ENCODE results near the gene PPIL3. TPM values are rescaled to one million over a fixed set of nuclear protein-coding genes. Genes with fewer than 3 reads are reported as not detected.
A peak's percentile ranks its signal among the peaks of the same experiment; 100 is the strongest.

Gene PPIL3
- total RNA-seq, 1 donor from 2014 or later: 35.0 TPM

DNA sequence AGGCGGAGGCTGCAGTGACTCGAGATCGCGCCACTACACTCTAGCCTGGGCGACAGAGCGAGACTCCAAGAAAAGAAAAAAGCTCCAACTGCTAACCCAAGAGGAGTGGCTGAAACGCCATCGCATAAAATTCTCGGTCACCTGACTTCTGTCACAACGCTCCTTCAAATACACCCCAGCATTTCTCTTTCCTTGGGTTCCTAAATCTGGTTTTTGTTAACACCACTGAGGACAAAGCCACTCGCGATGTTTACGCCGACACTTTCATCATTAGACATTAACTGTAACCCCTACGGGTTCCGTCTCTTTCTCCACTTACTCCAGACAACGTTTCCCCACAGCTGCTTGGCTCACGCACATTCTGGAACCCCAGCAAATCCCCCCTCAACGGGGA, 25.1 kb downstream of the PPIL3 start:
- H3K9me3 ChIP-seq: no peaks in the 10 kb centered on the region
- H3K27me3 ChIP-seq (ENCODE audit: low read depth): no peaks in the 10 kb centered on the region
- peaks cover 56% of the 10 kb centered on the region for H3K4me1 ChIP-seq
- peaks cover 25% of the 10 kb centered on the region for H3K36me3 ChIP-seq
- TF ChIP-seq CTCF (IDR thresholded peaks at IDR 0.05): no peak
- DNase-seq (no peak), ATAC-seq (peak; percentile 3 to 6)
- intact Hi-C loops (cut with DNase I): loop anchor here (10.0 kb wide), 1 partner anchor 49 kb away; the partner anchor contains the start of gene BZW1
- peak overlapping the region; percentile 100 for H3K27ac ChIP-seq
- H3K4me3 ChIP-seq: peak overlapping the region; percentile 94

GRCh38 chr2:200862532-200863000, 26.3 kb downstream of the PPIL3 start:
- Histone ChIP-seq H3K27ac (peak overlapping the region; percentile 100), H3K36me3 (peaks cover 37% of the 10 kb centered on the region), H3K9me3 (no peaks in the 10 kb centered on the region), H3K4me3 (peak overlapping the region; percentile 94), H3K27me3 (ENCODE audit: low read depth) (no peaks in the 10 kb centered on the region), H3K4me1 (peaks cover 67% of the 10 kb centered on the region)
- DNase-seq (no peak), ATAC-seq (no peak)
- intact Hi-C loops (cut with DNase I): loop anchor here (10.0 kb wide), 1 partner anchor 48 kb away; the partner anchor contains the start of gene BZW1
- no peak for TF ChIP-seq CTCF (IDR thresholded peaks at IDR 0.05)

DNA sequence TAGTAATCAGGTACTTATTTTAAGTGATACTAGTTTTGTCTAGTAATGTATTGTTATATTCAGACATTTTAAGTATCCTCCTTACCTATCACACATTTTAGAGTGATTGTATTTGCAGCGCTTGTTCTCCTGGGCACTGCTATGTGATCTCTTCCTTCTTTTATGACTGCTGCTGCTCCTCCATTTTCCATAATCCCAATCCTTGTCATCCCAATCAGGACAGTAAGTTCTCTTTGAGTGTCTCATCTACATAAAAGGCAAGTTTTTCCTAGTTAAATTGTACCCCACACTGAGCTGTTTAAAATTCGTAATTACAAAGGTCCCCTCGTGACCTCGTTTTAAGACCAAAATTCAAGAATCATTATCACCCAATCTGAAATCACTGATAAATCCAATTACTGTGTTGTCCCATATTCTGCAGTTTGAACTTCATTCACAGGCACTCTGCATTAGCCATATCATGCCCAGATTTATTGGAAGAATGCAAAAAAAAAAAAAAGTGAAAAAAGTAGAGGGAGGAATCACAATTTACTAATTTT, 27.2 kb downstream of the PPIL3 start:
- no peaks in the 10 kb centered on the region for H3K27me3 ChIP-seq (ENCODE audit: low read depth)
- H3K36me3 ChIP-seq: peaks cover 46% of the 10 kb centered on the region
- no peak for ATAC-seq
- H3K4me3 ChIP-seq: peak overlapping the region; percentile 94
- H3K4me1 ChIP-seq: peaks cover 66% of the 10 kb centered on the region
- TF ChIP-seq CTCF (IDR thresholded peaks at IDR 0.05): no peak
- H3K27ac ChIP-seq: peak overlapping the region; percentile 100
- DNase-seq: no peak
- intact Hi-C loops (cut with DNase I): loop anchor here (10.0 kb wide), 1 partner anchor 47 kb away; the partner anchor contains the start of gene BZW1
- H3K9me3 ChIP-seq: no peaks in the 10 kb centered on the region

DNA sequence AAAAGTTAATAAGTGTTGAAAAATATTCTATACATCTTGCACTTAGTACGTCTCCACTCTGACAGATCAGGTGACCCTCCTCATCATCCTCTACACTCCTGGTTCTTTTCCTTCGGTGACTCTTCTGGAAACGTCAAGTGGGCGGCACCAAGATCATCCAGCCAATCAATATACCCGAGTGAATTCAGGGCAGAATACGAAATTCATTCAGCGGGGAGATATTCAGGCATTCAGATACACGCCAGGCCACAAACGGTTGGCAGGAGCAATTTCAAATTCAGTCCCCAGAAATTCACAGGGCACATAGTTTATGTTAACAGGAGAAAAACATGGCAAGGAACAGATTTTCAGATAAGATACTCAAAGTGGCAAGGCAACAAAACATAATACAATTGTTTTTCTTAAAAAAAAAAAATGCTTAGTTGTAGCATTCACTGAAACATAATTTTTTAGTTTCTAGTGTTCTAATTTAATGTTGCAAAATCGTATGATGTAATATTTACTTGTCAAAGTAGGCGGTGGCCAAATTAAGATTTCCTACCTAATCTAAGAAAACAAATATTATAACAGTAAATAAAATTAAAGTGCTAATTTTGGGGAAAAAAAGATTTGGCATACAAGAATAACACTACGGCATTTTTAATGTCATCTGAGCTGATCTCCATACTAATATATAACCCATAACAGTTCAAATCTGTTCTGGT, 28.6 kb downstream of the PPIL3 start:
- no peaks in the 10 kb centered on the region for H3K9me3 ChIP-seq
- DNase-seq: no peak
- TF ChIP-seq CTCF (IDR thresholded peaks at IDR 0.05): no peak
- intact Hi-C loops (cut with DNase I): loop anchor here (10.0 kb wide), 1 partner anchor 45 kb away; the partner anchor contains the start of gene BZW1
- peaks cover 60% of the 10 kb centered on the region for H3K36me3 ChIP-seq
- H3K27me3 ChIP-seq (ENCODE audit: low read depth): no peaks in the 10 kb centered on the region
- peaks cover 63% of the 10 kb centered on the region for H3K4me1 ChIP-seq
- ATAC-seq: no peak
- no peak overlapping the region for H3K27ac ChIP-seq
- H3K4me3 ChIP-seq: peak overlapping the region; percentile 94

- H3K4me1 ChIP-seq: peaks cover 58% of the 10 kb centered on the region
- no peak for TF ChIP-seq CTCF (IDR thresholded peaks at IDR 0.05)
- no peak for ATAC-seq
These were observed 32.1 kb downstream of the PPIL3 start for GRCh38 chr2:200856806-200857205.

More at GRCh38 chr2:200856806-200857205, 32.1 kb downstream of the PPIL3 start:
- H3K27me3 ChIP-seq (ENCODE audit: low read depth): no peaks in the 10 kb centered on the region
- no peak overlapping the region for H3K27ac ChIP-seq
- intact Hi-C loops (cut with DNase I): no loop called here
- H3K9me3 ChIP-seq: no peaks in the 10 kb centered on the region
- H3K36me3 ChIP-seq: peaks cover 94% of the 10 kb centered on the region
- no peak overlapping the region for H3K4me3 ChIP-seq
- DNase-seq: no peak
